ENCODE results near the gene ST14. TPM values are rescaled to one million over a fixed set of nuclear protein-coding genes. Genes with fewer than 3 reads are reported as not detected.

The ST14 gene
- total and polyA plus RNA-seq, 2 donors: 13.7 to 28.6 TPM

DNA sequence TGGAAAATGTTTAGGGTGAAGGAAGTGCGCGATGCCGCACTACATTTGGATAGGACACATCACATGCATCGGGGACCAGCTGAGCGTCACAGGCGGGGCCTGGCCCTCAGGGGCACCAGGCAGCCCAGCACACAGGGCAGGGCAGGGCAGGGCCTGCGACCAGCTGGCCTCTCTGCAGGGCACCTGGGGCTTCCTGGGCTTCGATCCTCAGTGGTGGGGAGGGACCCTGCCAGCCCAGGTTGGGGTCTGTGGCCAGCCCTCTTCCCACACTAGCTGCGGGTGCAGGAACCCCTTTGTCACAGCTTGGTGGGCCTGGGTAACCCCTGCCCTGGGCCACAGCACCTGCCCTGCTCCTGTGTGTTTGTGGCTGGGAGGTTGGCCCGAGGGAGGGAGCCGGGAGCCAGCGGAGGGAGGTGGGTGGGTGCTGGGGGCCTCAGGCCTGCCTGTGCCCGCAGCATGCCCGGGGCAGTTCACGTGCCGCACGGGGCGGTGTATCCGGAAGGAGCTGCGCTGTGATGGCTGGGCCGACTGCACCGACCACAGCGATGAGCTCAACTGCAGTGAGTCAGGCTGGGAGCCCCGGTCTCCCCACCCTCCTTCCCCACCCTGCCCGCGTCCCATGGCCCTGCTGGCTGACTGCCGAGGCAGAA, 37.9 kb downstream of the ST14 start:
- no peak overlapping the region for H3K4me3 ChIP-seq (ENCODE audit: low read length in 2 of 2)
- no peaks in the 10 kb centered on the region for H3K9me3 ChIP-seq (ENCODE audit: control insufficient read depth in 2 of 2, insufficient read depth in 1 of 2, low read length in 1 of 2)
- no peaks in the 10 kb centered on the region for H3K27me3 ChIP-seq (ENCODE audit: control insufficient read depth in 2 of 2, insufficient read depth in 1 of 2, low read length in 1 of 2)
- no peaks in the 10 kb centered on the region for H3K36me3 ChIP-seq (ENCODE audit: control insufficient read depth in 2 of 2, insufficient read depth in 2 of 2, low read length in 1 of 2)
- no peak for DNase-seq (ENCODE audit: low read depth in 6 of 9, low spot score in 9 of 9)
- WGBS: 93% methylated on average over 27 of the region's 27 CpGs
- H3K27ac ChIP-seq (ENCODE audit: low read depth in 1 of 2, low read length in 1 of 2): no peak overlapping the region
- no peaks in the 10 kb centered on the region for H3K4me1 ChIP-seq (ENCODE audit: control insufficient read depth in 2 of 2, insufficient read depth in 2 of 2, low read length in 2 of 2)

DNA sequence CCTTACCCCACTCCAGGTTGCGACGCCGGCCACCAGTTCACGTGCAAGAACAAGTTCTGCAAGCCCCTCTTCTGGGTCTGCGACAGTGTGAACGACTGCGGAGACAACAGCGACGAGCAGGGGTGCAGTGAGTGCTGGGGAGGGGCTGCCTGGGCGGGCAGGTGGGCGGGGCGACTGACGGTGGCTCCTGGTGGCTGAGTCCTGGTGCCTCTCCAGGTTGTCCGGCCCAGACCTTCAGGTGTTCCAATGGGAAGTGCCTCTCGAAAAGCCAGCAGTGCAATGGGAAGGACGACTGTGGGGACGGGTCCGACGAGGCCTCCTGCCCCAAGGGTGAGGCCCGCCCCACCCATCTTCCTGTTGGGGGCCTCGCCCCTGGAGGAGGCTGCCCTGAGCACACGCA, 38.7 kb downstream of the ST14 start:
- DNase-seq (ENCODE audit: low read depth in 6 of 9, low spot score in 9 of 9): no peak
- H3K9me3 ChIP-seq (ENCODE audit: control insufficient read depth in 2 of 2, insufficient read depth in 1 of 2, low read length in 1 of 2): no peaks in the 10 kb centered on the region
- H3K4me1 ChIP-seq (ENCODE audit: control insufficient read depth in 2 of 2, insufficient read depth in 2 of 2, low read length in 2 of 2): no peaks in the 10 kb centered on the region
- H3K4me3 ChIP-seq (ENCODE audit: low read length in 2 of 2): no peak overlapping the region
- H3K27me3 ChIP-seq (ENCODE audit: control insufficient read depth in 2 of 2, insufficient read depth in 1 of 2, low read length in 1 of 2): no peaks in the 10 kb centered on the region
- no peak overlapping the region for H3K27ac ChIP-seq (ENCODE audit: low read depth in 1 of 2, low read length in 1 of 2)
- no peaks in the 10 kb centered on the region for H3K36me3 ChIP-seq (ENCODE audit: control insufficient read depth in 2 of 2, insufficient read depth in 2 of 2, low read length in 1 of 2)
- WGBS: 96% methylated on average over 22 of the region's 22 CpGs

DNA sequence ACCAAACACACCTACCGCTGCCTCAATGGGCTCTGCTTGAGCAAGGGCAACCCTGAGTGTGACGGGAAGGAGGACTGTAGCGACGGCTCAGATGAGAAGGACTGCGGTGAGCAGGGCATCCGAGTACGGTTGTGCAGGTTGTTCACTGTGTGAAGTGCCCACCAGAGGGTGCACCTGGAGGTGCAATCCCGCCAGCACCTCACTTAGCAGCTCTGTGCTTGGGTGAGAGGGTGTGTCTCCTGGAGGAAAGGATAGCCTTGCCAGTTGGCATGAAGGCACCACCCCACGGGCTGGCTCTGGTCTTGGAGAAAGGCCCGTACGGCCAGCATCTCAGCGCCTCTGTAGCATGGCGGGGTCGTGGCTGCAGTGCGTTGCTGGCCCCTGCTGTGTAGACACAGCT, 39.4 kb downstream of the ST14 start:
- Histone ChIP-seq H3K4me3 (ENCODE audit: low read length in 2 of 2) (no peak overlapping the region), H3K27ac (ENCODE audit: low read depth in 1 of 2, low read length in 1 of 2) (no peak overlapping the region), H3K36me3 (ENCODE audit: control insufficient read depth in 2 of 2, insufficient read depth in 2 of 2, low read length in 1 of 2) (no peaks in the 10 kb centered on the region), H3K9me3 (ENCODE audit: control insufficient read depth in 2 of 2, insufficient read depth in 1 of 2, low read length in 1 of 2) (no peaks in the 10 kb centered on the region), H3K27me3 (ENCODE audit: control insufficient read depth in 2 of 2, insufficient read depth in 1 of 2, low read length in 1 of 2) (no peaks in the 10 kb centered on the region), H3K4me1 (ENCODE audit: control insufficient read depth in 2 of 2, insufficient read depth in 2 of 2, low read length in 2 of 2) (no peaks in the 10 kb centered on the region)
- WGBS: 97% methylated on average over 15 of the region's 15 CpGs
- no peak for DNase-seq (ENCODE audit: low read depth in 6 of 9, low spot score in 9 of 9)

DNA sequence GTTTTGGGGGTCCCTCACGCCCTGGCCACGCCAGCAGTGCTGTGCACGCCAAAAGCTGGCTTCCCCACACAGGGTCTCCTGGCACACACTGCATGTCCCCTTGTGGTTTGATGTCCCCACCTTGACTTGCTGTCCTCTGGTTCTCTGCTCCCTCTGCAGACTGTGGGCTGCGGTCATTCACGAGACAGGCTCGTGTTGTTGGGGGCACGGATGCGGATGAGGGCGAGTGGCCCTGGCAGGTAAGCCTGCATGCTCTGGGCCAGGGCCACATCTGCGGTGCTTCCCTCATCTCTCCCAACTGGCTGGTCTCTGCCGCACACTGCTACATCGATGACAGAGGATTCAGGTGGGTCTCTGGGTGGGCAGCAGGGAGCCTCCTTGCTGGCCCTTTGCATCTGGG, 40.2 kb downstream of the ST14 start:
- Histone ChIP-seq H3K27ac (ENCODE audit: low read depth in 1 of 2, low read length in 1 of 2) (no peak overlapping the region), H3K27me3 (ENCODE audit: control insufficient read depth in 2 of 2, insufficient read depth in 1 of 2, low read length in 1 of 2) (no peaks in the 10 kb centered on the region), H3K36me3 (ENCODE audit: control insufficient read depth in 2 of 2, insufficient read depth in 2 of 2, low read length in 1 of 2) (no peaks in the 10 kb centered on the region), H3K9me3 (ENCODE audit: control insufficient read depth in 2 of 2, insufficient read depth in 1 of 2, low read length in 1 of 2) (no peaks in the 10 kb centered on the region), H3K4me3 (ENCODE audit: low read length in 2 of 2) (no peak overlapping the region), H3K4me1 (ENCODE audit: control insufficient read depth in 2 of 2, insufficient read depth in 2 of 2, low read length in 2 of 2) (no peaks in the 10 kb centered on the region)
- 97% methylated on average over 12 of the region's 12 CpGs for WGBS
- no peak for DNase-seq (ENCODE audit: low read depth in 6 of 9, low spot score in 9 of 9)

DNA sequence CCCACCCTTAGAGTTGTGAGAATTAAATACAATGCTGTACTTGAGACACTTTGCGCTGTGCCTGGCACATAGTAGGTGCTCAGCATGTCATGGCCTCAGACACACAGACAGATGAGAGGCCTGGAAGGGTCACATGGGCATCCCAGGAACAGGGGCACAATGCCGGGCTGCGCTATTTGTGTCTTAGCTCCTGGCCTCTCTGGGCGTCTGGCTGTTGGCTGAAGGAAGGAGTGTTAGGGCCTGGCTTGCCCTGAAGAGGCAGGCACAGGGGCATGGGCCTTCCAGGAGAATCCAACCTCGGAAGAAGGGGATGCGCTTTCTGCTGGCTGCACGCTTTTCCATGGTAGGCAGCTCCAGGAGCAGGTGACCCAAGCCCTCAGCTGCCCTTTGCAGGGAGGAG, 41.4 kb downstream of the ST14 start:
- Histone ChIP-seq H3K36me3 (ENCODE audit: control insufficient read depth in 2 of 2, insufficient read depth in 2 of 2, low read length in 1 of 2) (no peaks in the 10 kb centered on the region), H3K4me3 (ENCODE audit: low read length in 2 of 2) (no peak overlapping the region), H3K9me3 (ENCODE audit: control insufficient read depth in 2 of 2, insufficient read depth in 1 of 2, low read length in 1 of 2) (no peaks in the 10 kb centered on the region), H3K27ac (ENCODE audit: low read depth in 1 of 2, low read length in 1 of 2) (no peak overlapping the region), H3K27me3 (ENCODE audit: control insufficient read depth in 2 of 2, insufficient read depth in 1 of 2, low read length in 1 of 2) (no peaks in the 10 kb centered on the region), H3K4me1 (ENCODE audit: control insufficient read depth in 2 of 2, insufficient read depth in 2 of 2, low read length in 2 of 2) (no peaks in the 10 kb centered on the region)
- WGBS: 87% methylated on average over 7 of the region's 7 CpGs
- DNase-seq (ENCODE audit: low read depth in 6 of 9, low spot score in 9 of 9): no peak

DNA sequence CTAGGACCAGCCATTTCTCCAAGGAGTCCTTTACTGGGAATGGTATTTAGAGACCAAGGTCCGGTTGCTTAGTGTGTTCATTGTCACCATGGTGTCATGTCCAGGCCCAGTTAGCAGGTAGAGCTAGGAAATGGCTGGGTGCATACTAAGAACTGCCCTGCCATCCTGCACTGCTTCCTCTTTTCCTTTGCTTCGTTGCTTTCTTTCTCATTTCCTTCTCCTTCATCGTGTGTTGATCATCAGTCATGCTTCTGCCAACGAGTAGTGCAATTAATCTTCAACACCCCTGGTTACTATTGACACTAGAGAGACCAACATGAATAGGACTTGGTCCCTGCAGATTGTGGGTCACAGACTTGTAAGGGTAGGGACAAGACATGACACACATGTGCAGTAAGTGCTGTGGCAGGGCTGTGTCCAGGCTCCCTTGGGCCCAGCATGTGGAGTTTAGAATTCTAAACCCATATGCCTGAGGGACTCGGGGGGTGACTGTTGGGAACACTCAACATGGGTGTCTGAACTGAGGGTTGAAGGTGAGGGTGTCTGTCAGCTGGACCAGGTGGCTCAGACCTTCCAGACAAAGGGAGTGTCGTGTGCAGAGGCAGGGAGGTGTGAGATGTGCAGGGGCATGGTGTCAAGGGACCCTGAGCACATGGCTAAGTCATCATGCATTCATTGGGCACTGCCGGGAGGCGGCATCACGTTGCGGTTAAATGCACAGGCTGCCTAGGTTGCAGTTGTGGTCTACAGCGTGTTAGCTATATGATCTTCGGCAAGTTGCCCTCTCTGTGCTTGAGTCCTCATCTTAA, 42.6 kb downstream of the ST14 start:
- no peak overlapping the region for H3K27ac ChIP-seq (ENCODE audit: low read depth in 1 of 2, low read length in 1 of 2)
- DNase-seq (ENCODE audit: low read depth in 6 of 9, low spot score in 9 of 9): no peak
- no peaks in the 10 kb centered on the region for H3K4me1 ChIP-seq (ENCODE audit: control insufficient read depth in 2 of 2, insufficient read depth in 2 of 2, low read length in 2 of 2)
- H3K27me3 ChIP-seq (ENCODE audit: control insufficient read depth in 2 of 2, insufficient read depth in 1 of 2, low read length in 1 of 2): no peaks in the 10 kb centered on the region
- WGBS: 76% methylated on average over 12 of the region's 12 CpGs
- H3K36me3 ChIP-seq (ENCODE audit: control insufficient read depth in 2 of 2, insufficient read depth in 2 of 2, low read length in 1 of 2): no peaks in the 10 kb centered on the region
- no peaks in the 10 kb centered on the region for H3K9me3 ChIP-seq (ENCODE audit: control insufficient read depth in 2 of 2, insufficient read depth in 1 of 2, low read length in 1 of 2)
- no peak overlapping the region for H3K4me3 ChIP-seq (ENCODE audit: low read length in 2 of 2)

DNA sequence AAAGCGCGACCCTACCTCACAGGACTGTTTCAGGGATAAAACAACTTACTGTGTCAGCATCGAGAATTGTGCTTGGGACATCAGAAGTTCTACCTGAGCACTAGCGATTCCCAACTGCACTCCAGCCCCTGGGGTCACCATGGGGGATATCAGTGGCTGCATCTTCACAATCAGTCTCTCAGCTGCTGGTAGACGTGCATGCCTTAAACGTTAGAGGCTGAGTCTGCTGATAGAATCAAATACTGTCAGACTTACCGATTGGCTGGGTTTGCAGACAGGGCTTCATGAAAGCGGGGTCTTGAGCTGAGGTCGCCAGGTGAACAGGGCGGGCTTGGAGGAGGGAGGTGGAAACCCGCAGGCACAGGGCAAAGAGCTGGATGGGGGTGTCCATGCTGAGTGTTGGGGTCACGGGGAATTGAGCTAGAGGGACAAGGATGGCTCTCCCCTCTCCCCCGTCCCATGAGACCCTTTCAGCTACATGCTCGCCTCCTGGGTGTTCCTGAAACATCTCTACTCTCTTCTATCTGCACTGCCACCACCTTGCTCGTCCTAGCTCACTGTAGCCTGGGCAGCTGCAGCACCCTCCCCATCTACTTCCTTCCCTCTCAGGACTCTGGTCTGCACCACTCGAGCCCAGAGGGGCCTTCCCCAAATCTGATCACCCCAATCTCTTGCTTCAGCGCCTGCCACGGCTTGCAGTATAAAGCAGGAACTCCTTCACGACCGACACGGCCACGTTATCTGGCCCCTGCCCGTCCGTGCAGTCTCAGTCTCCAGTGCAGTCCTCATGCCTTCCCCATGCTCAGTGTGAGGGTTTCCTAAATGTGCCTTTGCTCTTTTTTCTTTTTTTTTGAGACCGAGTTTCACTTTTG, 43.5 kb downstream of the ST14 start:
- H3K27me3 ChIP-seq (ENCODE audit: control insufficient read depth in 2 of 2, insufficient read depth in 1 of 2, low read length in 1 of 2): no peaks in the 10 kb centered on the region
- no peak for DNase-seq (ENCODE audit: low read depth in 6 of 9, low spot score in 9 of 9)
- WGBS: 88% methylated on average over 25 of the region's 25 CpGs
- no peak overlapping the region for H3K4me3 ChIP-seq (ENCODE audit: low read length in 2 of 2)
- no peaks in the 10 kb centered on the region for H3K36me3 ChIP-seq (ENCODE audit: control insufficient read depth in 2 of 2, insufficient read depth in 2 of 2, low read length in 1 of 2)
- H3K4me1 ChIP-seq (ENCODE audit: control insufficient read depth in 2 of 2, insufficient read depth in 2 of 2, low read length in 2 of 2): no peaks in the 10 kb centered on the region
- H3K9me3 ChIP-seq (ENCODE audit: control insufficient read depth in 2 of 2, insufficient read depth in 1 of 2, low read length in 1 of 2): no peaks in the 10 kb centered on the region
- no peak overlapping the region for H3K27ac ChIP-seq (ENCODE audit: low read depth in 1 of 2, low read length in 1 of 2)

DNA sequence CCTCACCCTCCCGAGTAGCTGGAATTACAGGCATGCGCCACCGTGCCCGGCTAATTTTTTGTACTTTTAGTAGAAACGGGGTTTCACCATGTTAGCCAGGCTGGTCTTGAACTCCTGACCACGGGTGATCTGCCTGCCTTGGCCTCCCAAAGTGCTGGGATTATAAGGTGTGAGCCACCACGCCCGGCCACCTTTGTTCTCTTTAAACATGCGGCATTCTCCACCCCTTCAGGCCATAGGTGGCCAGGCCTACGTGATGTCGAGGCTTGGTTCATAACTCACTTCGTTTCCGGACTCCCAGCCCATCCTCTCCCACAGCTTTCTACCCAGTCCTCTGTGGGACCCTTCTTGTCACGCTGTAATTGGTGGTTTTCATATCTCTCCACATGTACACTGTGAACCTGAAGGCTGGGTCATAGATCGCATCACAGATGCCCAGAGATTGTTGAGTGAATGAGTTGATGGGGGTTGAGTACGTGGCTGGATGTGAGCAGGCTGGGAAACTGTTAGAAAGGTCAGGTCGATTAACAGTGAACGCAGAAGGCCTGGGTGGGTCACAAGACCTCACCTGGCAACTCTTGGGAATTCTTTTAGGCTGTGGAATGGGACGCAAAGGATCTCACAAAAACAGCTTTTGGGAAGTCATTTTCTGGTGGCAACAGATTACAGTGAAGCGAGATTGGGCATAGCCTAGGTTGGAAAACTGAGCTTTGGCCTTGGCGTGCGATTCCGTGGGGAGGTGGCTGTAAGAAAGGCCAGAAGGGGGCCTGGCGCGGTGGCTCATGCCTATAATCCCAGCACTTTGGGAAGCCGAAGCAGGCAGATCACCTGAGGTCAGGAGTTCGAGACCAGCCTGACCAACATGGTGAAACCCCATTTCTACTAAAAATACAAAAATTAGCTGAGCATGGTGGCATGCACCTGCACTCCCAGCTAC, 44.5 kb downstream of the ST14 start:
- no peaks in the 10 kb centered on the region for H3K36me3 ChIP-seq (ENCODE audit: control insufficient read depth in 2 of 2, insufficient read depth in 2 of 2, low read length in 1 of 2)

More for the DNA sequence above, 44.5 kb downstream of the ST14 start:
- Histone ChIP-seq H3K4me3 (ENCODE audit: low read length in 2 of 2) (no peak overlapping the region), H3K27me3 (ENCODE audit: control insufficient read depth in 2 of 2, insufficient read depth in 1 of 2, low read length in 1 of 2) (no peaks in the 10 kb centered on the region), H3K27ac (ENCODE audit: low read depth in 1 of 2, low read length in 1 of 2) (no peak overlapping the region), H3K4me1 (ENCODE audit: control insufficient read depth in 2 of 2, insufficient read depth in 2 of 2, low read length in 2 of 2) (no peaks in the 10 kb centered on the region), H3K9me3 (ENCODE audit: control insufficient read depth in 2 of 2, insufficient read depth in 1 of 2, low read length in 1 of 2) (no peaks in the 10 kb centered on the region)
- no peak for DNase-seq (ENCODE audit: low read depth in 6 of 9, low spot score in 9 of 9)
- WGBS: 96% methylated on average over 27 of the region's 27 CpGs
